Fibroblast of the aortic adventitia (primary cell): ENCODE results near the gene GGA3. TPM values are rescaled to one million over a fixed set of nuclear protein-coding genes. Genes with fewer than 3 reads are reported as not detected.
"Not testable (repeated sequence)": the region's sequence is repeated elsewhere in the genome, so short reads cannot be mapped to it uniquely, and the experiment has no call there.

Experiments
- DNase-seq: peaks from one replicate; pipeline ENCODE4 v3.0.0-alpha.2; 2010; ENCODE audit warnings: low read depth
- H3K4me3 ChIP-seq: 2 replicates; pipeline ENCODE4 v1.5.1; 2011; ENCODE audit warnings: low read depth, mild to moderate bottlenecking, control low read depth, low read length, moderate library complexity
- total RNA-seq: library from RNA; depleted of rRNA; stranded (reverse); fragments of >200 nt; gene quantifications from 2 replicates; pipeline ENCODE4 v1.2.3, GENCODE V29; 2012; ENCODE audit warnings: low replicate concordance
- TF ChIP-seq, protein P1 (sequence below): IDR thresholded peaks from 2 replicates; pipeline ENCODE4 v1.5.1; 2011; ENCODE audit warnings: mild to moderate bottlenecking, low read length, control low read depth, inconsistent platforms; ENCODE audit not compliant: insufficient read depth

The GGA3 gene
- total RNA-seq, 1 donor: 14.0 TPM

DNA sequence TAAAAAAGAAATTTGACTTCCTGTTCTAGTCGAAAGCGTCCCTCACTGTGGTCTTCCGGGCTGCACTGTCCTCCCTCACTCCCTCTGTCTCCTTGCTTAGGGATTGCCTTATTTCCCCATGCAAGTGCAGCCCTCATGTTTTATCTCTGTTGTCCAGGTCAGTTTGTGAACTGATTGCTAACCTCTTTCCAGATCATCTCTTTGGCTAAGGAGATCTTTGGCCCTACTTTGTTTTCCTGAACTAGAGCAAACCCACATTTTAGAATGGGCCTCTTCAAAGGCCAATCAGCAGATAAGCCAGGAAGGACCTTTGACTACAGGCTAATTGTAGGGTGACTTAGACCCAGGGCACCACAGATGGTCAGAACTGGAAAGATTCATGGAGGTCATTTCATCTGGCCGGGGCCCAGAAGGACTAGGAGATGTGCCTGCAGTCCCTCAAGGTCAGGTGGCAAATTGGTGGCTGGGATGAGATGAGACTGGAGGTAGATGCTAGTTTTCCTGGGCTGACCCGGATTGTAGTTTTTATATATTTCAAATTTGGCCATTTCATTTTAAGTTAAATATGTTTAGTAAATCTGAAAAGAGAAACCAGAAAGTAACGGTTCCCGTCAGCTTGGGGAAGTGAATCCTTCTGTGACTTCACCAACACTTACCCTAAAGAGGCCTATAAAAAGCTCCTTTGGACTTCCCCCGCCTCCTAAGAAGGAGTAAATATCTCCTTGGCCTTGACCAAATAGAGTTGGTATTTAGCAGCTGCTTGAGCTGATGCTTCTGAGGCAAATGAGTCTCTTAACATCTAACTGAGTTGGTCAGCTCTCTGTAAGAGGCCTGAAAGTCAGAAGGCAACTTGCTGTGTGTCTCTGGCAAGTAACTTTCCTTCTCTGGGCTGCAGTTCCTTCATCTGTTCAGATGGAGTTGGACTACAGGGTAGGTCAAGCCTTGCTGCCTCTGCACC is 34.1 kb upstream of the GGA3 start:
- TF ChIP-seq, protein P1, sequence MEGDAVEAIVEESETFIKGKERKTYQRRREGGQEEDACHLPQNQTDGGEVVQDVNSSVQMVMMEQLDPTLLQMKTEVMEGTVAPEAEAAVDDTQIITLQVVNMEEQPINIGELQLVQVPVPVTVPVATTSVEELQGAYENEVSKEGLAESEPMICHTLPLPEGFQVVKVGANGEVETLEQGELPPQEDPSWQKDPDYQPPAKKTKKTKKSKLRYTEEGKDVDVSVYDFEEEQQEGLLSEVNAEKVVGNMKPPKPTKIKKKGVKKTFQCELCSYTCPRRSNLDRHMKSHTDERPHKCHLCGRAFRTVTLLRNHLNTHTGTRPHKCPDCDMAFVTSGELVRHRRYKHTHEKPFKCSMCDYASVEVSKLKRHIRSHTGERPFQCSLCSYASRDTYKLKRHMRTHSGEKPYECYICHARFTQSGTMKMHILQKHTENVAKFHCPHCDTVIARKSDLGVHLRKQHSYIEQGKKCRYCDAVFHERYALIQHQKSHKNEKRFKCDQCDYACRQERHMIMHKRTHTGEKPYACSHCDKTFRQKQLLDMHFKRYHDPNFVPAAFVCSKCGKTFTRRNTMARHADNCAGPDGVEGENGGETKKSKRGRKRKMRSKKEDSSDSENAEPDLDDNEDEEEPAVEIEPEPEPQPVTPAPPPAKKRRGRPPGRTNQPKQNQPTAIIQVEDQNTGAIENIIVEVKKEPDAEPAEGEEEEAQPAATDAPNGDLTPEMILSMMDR: no peak
- H3K4me3 ChIP-seq: no peak overlapping the region
- DNase-seq: no peak

DNA sequence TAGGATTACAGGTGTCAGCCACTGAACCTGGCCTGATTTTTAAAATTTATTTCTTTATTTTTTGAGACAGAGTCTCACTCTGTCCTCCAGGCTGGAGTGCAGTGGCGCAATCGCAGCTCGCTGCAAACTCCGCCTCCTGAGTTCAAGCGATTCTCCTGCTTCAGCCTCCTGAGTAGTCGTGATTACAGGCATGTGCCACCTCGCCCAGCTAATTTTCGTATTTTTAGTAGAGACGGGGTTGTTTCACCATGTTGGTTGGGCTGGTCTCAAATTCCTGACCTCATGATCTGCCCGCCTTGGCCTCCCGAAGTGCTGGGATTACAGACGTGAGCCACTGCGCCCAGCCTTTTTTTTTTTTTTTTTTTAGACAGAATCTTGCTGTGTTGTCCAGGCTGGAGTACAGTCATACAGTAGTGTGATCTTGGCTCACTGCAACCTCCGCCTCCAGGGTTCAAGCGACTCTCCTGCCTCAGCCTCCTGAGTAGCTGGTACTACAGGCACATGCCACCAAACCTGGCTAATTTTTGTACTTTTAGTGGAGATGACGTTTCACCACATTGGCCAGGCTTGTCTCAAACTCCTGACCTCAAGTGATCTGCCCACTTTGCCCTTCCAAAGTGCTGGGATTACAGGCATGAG is 31.5 kb upstream of the GGA3 start:
- H3K4me3 ChIP-seq, DNase-seq: not testable (repeated sequence)

DNA sequence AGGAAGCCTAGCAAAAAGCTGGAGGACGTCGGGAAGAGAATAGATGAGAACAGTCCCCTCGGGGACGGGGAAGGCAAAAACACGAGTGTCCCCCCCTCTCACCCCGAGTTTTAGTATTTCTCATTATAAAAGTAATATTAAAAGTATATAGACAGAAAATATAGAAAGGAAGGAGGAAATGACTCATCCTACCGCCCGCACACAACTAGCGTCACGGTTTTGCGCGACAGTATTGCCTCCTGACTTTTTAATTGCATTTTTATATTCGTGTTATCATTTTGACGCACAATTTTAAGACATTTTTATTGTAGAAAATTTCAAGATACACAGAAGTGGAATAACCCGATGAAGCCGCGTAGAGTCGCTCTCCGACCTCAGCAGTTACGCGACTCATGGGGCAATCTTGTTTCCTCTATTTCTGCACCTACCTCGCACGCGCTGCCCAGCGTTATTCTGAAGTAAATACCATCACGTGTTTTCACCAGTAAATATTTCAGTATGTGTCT is 28.5 kb upstream of the GGA3 start:
- TF ChIP-seq, protein P1: no peak
- DNase-seq: peak; percentile 63
- peak overlapping the region; percentile 91 for H3K4me3 ChIP-seq

DNA sequence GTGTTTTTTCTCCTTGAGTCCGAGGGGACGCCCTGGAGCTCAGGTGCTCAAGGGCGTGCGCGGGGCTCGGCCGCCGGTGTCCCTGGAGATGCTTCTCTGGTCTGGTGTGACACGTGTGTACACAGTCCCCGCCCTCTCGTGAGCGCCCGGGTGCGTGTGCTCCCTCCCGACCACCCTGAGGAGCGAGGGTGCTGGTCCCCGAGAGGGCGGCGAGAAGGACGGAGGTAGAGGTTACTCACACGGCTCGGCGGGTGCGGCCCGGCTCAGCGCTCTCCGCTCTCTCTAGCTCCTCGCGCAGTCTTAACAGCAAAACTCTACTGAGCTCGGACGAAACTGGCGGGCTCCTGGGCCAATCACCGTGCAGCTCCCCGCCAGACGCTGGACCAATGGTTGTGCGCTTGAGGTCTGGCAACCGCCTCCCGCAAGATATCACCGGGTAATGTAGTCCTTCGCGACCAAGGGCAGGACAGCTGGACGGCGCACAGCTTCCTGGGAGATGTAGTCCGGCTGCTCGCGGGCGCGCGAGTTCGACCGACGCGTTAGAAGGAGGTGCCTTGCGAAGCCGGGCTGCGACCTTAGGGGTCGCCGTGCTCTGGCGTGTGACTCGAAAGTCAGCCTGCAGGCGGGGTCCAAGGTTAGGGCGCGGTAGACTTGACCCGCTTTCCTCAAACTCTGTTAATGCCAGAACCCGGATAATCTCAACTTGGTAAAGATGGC is 27.9 kb upstream of the GGA3 start, which contains the start of gene SLC25A19:
SLC25A19 (minus strand) TSS at position 319 of the 717 bp plus-strand sequence. CDS start 2,669 bp downstream, outside the sequence.
- DNase-seq: peak; percentile 99
- TF ChIP-seq, protein P1: no peak
- peak within 1 kb of the TSS; percentile 91 for H3K4me3 ChIP-seq

DNA sequence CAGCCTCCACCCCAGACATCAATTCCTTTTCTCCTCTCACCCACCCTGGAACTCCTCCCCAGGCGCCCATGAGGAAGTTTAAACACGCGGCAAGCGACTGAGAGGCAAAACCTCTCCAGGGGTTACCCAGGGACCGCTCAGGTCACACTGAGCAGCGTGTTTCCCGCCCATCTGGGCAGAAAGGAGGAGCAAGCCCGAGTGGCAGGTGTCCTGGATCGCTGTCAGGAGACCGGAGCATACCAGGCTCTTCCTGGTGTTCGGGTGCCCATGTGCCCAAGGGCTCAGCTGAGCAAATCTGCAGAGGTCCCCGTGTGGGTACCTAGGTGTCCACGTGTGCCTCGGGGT is 27.3 kb upstream of the GGA3 start:
- peak overlapping the region; percentile 88 for H3K4me3 ChIP-seq
- TF ChIP-seq, protein P1: no peak
- DNase-seq: no peak

DNA sequence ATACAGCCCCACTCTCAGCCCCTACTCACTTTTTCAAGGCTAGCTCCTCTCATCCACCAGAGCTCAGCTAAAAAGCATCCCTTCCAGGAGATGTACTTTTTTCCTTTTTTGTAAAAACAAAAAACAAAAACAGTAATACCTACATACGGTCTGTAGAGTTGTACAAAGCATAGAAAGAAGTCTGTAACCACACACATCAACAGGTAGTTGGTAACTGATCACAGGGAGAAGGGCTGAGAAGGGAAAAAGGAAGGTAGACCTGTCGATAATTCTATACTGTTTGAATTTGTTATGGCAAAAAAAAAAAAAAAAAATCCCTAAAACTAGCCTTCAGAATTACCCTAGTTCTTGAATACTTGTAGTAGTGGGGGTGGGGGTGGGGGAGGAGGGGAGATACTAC is 27.0 kb upstream of the GGA3 start:
- no peak for DNase-seq

More for the DNA sequence above, 27.0 kb upstream of the GGA3 start:
- H3K4me3 ChIP-seq: peak overlapping the region; percentile 88
- TF ChIP-seq, protein P1: no peak
